22Rv1 (cell line): ENCODE measurements around the gene VMP1.
"Not testable (repeated sequence)": the region's sequence is repeated elsewhere in the genome, so short reads cannot be mapped to it uniquely, and the experiment has no call there.

Source experiments
- H3K27ac ChIP-seq: fragments of 450-650 bp; 2 replicates; pipeline ENCODE4 v1.5.1; 2017
- ZFX ChIP-seq: fragments of 450-650 bp; IDR thresholded peaks from 2 replicates; pipeline ENCODE4 v1.6.1; 2017; ENCODE audit warnings: antibody characterized with exemption, borderline replicate concordance
- TF ChIP-seq, protein P1 (sequence below): fragments of 450-650 bp; IDR thresholded peaks from 2 replicates; pipeline ENCODE4 v1.5.1; 2017; ENCODE audit warnings: mild to moderate bottlenecking

The VMP1 gene

DNA sequence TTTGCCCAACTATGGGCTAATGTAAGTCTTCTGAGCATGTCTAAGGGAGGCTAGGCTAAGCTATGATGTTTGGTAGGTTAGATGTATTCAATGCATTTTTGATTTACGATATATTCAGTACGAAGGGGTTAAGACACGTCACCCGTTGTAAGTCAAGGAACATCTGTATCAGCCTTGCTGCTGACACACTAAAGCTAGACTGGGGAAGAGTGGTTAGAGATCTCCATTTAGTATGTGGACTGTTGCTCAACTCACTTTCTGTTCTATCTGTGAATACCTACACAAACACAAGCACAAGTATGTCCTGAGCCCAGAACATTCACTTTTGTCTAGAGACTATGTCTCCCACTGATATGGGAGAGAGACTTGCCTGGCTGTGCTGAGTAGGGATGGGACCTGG is 71.5 kb downstream of the VMP1 start:
- H3K27ac ChIP-seq: no peak overlapping the region

DNA sequence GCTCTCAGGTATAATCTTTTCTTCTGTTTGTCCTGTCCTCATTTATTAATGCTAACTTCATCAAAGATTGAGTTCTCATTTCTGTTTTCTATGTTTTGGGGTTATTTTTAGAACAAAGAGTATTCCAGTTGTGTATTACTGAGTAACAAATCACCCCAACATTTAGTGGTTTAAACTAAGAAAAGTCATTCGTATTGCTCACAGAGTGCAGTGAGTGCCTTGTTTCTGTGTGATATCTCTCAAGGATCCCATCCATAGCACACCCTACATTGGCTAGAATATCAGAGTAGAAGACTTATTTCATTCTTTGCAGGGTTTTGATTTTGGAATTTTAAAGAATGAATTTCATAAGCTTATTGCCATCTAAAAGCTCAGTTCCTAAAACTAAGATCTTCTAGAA is 72.1 kb downstream of the VMP1 start:
- TF ChIP-seq, protein P1, sequence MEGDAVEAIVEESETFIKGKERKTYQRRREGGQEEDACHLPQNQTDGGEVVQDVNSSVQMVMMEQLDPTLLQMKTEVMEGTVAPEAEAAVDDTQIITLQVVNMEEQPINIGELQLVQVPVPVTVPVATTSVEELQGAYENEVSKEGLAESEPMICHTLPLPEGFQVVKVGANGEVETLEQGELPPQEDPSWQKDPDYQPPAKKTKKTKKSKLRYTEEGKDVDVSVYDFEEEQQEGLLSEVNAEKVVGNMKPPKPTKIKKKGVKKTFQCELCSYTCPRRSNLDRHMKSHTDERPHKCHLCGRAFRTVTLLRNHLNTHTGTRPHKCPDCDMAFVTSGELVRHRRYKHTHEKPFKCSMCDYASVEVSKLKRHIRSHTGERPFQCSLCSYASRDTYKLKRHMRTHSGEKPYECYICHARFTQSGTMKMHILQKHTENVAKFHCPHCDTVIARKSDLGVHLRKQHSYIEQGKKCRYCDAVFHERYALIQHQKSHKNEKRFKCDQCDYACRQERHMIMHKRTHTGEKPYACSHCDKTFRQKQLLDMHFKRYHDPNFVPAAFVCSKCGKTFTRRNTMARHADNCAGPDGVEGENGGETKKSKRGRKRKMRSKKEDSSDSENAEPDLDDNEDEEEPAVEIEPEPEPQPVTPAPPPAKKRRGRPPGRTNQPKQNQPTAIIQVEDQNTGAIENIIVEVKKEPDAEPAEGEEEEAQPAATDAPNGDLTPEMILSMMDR: no peak
- no peak for TF ChIP-seq ZFX
- H3K27ac ChIP-seq: no peak overlapping the region

More for the DNA sequence above, 71.5 kb downstream of the VMP1 start:
- TF ChIP-seq ZFX: no peak
- TF ChIP-seq, protein P1: no peak

DNA sequence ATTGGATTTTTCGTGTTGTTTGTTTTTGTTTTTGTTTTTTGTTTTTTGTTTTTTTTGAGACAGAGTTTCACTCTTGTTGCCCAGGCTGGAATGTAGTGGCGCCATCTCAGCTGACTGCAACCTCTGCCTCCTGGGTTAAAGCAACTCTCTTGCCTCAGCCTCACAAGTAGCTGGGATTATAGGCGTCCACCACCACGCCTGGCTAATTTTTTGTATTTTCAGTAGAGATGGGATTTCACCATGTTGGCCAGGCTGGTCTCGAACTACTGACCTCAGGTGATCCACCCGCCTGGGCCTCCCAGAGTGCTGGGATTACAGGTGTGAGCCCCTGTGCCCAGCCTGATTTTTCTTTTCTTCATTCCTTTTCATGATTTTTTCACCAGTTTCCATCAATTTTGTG is 73.1 kb downstream of the VMP1 start:
- not testable (repeated sequence) for H3K27ac ChIP-seq

DNA sequence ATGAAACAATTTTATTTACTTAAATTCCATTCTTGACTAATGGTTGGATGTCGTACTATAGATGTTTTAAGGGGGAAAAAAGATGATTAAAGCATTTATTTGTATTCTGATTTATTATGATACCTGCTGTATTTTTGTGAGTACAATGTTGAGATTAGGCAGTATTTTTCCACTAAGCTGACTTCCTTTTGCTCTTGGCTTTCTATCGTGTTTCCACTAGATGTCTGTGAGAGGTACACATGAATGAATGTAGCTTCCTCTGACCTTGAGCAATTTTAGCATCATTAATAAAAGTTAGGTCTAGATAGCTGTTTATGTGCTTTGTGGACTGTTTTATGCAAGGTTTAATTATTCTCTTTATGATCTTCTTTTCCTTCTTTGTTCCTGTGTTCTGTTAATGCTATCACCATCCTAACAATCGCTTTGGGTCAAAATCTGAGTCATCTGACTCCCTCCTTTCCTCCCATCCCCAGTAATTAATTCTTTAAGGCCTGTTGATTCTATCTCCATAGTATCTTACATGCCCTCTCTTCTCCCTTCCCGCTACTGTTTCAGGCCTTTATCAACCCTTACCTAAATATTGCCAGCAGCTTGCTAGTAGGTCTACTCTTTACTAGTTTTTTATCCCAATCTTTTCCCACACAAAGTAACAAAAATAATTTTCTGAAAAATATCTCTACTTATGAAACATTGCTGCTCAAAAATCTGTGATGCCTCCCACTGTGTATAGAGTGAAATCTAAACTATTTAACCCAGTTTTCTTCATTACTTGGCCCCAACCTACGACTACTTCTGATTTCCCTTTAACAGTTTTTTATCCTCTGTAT is 76.0 kb downstream of the VMP1 start:
- H3K27ac ChIP-seq: no peak overlapping the region
- no peak for TF ChIP-seq ZFX
- TF ChIP-seq, protein P1: no peak

DNA sequence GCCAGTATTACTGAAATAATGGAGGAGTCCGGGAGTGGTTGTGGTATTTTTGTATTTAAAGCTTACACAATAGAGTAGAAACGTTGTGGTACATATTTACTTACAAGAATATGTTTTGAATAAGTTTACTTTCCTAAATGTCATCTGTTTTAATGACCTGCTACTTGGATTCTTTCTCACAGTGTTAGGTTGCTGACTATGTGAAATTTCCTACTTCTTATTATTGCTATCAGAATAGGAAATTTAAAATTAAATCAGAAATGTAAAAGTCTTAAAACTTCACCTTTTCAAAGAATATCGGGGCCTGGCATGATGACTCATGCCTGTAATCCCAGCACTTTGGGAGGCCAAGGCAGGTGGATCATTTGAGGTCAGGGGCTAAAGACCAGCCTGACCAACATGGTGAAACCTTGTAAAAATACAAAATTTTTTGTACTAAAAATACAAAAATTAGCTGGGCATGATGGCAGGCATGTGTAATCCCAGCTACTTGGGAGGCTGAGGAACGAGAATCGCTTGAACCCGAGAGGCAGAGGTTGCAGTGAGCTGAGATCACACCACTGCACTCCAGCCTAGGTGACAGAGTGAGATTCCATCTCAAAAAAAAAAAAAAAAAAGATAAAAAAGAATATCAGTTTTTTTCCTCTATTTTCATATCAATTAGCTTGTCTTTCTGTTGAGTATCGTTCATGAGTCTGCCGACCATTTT is 77.8 kb downstream of the VMP1 start:
- H3K27ac ChIP-seq: no peak overlapping the region
- TF ChIP-seq, protein P1: no peak
- no peak for TF ChIP-seq ZFX

DNA sequence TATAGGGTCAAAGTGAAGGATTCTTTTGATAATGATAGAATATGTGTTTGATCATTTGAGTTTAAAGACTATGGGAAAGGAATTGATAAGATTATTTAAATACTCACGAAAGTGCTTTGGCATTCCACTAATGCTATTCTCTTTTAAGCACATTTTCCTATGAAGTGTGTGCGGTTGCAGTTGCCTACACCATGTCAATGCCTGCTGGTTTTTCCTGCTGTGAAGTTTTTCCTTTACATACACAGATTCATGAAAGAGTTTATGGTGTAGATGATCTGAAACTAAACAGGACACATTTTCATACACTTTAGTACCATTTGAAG is 78.7 kb downstream of the VMP1 start:
- TF ChIP-seq, protein P1: no peak
- TF ChIP-seq ZFX: no peak
- peak overlapping the region; percentile 47 for H3K27ac ChIP-seq

DNA sequence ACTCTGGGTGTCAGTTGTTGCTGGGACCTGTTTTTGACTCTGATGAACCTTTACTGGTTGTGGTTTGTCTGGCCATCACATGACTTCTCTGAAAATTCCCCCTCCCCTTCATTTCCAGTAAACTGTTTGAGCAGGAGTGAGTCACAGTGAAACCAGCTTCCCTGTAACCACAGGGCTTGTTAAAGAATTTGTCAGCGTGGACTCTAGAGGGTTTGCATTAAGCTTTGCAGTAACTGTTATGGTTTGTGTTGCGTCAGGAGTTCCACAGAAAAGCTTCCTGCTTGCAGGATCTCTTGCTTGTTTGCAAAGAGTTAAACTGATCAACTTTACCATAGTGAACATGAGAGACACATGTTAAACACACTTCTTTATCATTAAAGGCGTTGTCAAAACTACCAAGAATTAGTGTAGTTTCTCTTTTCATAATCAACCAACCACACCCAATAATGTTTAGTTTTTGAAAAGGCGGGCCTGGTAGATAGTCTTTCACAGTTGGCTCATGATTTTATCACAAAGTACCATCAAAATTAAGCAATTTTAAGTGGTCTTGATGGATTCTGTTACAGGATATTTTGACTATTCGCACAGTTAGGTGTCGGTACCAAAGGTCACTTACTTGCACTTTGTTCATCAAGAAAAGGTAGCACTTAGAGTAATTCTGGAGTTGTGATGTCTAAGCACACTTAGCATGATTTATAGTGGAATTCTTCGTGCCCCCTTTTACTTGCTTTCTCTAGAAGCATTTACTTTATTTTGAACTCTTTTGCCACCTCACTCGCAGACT is 79.3 kb downstream of the VMP1 start:
- H3K27ac ChIP-seq: peak overlapping the region; percentile 47
- TF ChIP-seq, protein P1: no peak
- TF ChIP-seq ZFX: no peak

DNA sequence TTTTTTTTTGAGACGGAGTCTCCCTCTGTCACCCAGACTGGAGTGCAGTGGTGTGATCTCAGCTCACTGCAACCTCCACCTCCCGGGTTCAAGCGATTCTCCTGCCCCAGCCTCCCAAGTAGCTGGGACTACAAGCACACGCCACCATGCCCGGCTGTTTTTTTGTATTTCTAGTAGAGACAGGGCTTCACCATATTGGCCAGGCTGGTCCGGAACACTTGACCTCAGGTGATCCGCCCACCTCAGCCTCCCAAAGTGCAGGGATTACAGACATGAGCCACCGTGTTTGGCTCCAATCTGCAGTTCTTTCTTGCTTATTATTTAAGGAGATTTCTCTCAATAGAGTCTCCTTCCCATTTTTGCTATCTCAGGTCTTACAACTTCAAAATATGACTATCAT is 82.4 kb downstream of the VMP1 start:
- not testable (repeated sequence) for H3K27ac ChIP-seq

DNA sequence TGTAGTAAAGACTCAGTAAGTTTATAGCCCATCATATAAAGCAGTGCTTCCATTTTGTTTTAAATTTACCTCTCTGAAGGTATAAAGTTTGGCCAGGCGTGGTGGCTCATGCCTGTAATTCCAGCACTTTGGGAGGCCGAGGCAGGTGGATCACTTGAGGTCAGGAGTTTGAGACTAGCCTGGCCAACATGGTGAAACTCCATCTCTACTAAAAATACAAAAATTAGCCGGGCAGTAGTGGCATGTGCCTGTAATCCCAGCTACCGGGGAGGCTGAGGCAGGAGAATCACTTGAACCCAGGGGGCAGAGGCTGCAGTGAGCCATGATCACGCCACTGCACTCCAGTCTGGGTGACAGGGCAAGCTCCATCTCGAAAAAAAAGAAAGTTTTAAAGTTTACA is 83.0 kb downstream of the VMP1 start:
- H3K27ac ChIP-seq: not testable (repeated sequence)
